Psoas muscle (tissue), 8 donors: ENCODE results near the gene LRP5. TPM values are rescaled to one million over a fixed set of nuclear protein-coding genes. Genes with fewer than 3 reads are reported as not detected.
"Not testable (repeated sequence)": the region's sequence is repeated elsewhere in the genome, so short reads cannot be mapped to it uniquely, and the experiment has no call there.

Experiments used
- ATAC-seq, 4 donors: fragments of 200-7000 bp; cut with Tn5 transposase; one replicate each; pipeline ENCODE4 v1.9.1; 2020; ENCODE audit warnings: moderate library complexity in 3 of 4, mild to moderate bottlenecking in 2 of 4
- DNase-seq, 2 donors: peaks; one replicate each; pipeline ENCODE4 v3.0.0-alpha.2; 2020
- H3K27ac ChIP-seq: fragments of 200-600 bp; one replicate; pipeline ENCODE4 v1.8.0; 2022
- H3K27me3 ChIP-seq, 3 donors: fragments of 200-600 bp in 1 of 3; one replicate each; pipeline versions ENCODE4 v1.6.1 to v1.8.0; 2013 to 2022; ENCODE audit warnings: low read length in 2 of 3, mild to moderate bottlenecking in 2 of 3, moderate library complexity in 1 of 3; ENCODE audit not compliant: insufficient read depth in 3 of 3
- H3K36me3 ChIP-seq, 2 donors: fragments of 200-600 bp in 1 of 2; one replicate each; pipeline versions ENCODE4 v1.6.1 to v1.8.0; 2013 to 2022; ENCODE audit warnings: low read depth in 1 of 2, mild to moderate bottlenecking in 1 of 2, moderate library complexity in 1 of 2; ENCODE audit not compliant: insufficient read depth in 1 of 2
- H3K4me1 ChIP-seq: fragments of 200-600 bp; one replicate; pipeline ENCODE4 v1.8.0; 2022
- H3K4me3 ChIP-seq: fragments of 200-600 bp; one replicate; pipeline ENCODE4 v1.8.0; 2022; ENCODE audit warnings: mild to moderate bottlenecking
- H3K9me3 ChIP-seq: fragments of 200-600 bp; one replicate; pipeline ENCODE4 v1.8.0; 2022
- CTCF ChIP-seq: fragments of 200-600 bp; IDR thresholded peaks from one replicate; pipeline ENCODE4 v1.8.0; 2022; ENCODE audit warnings: antibody characterized with exemption
- WGBS, 3 donors: extraction: QIAGEN DNeasy Blood & Tissue Kit; methylation state at CpG; one replicate each; pipeline versions ENCODE4 v1.1.6 to v1.1.7; 2013; 5-methylcytosine and 5-hydroxymethylcytosine counted together
- intact Hi-C, 2 donors: fragments of 100-400 bp; cut with DNase I; formaldehyde crosslinking; loops; one replicate each; pipeline versions ENCODE4 v1.11.0 to v1.14.2; 2022
- polyA plus RNA-seq, 3 donors: library from polyadenylated mRNA; stranded (reverse); fragments of 200-250 nt; gene quantifications; one replicate each; pipeline ENCODE4 v1.2.3, GENCODE V29; 2013
- total RNA-seq, 4 donors: library from RNA; stranded (reverse); fragmentation: NEBNext Ultra II Directional in 2 of 4; extraction: Animal tissue kit (Norgen Biotek cat#: 25700) in 2 of 4; gene quantifications; one replicate each; pipeline versions ENCODE4 v1.2.1 to v1.2.4, GENCODE V29; 2021 to 2023
- donor health status: healthy with polysubstance abuse.
- donor health status: DM: no; HTN: no; CAD: no; lungs with moderate emphysema.
- donor health status: Bipolar disorder and iron deficiency.
- donor health status: healthy.
- donor health status: DM: yes; HTN: yes; CAD: no.
- donor health status: DM: no; HTN: no; CAD: no.
- donor health status: DM: no; HTN: no; CAD: no.
- donor health status: DM: yes; HTN: yes; CAD: no.

Gene LRP5
- total and polyA plus RNA-seq, 7 donors = 5.3 to 19.2 (median 16.7) TPM

- H3K27ac ChIP-seq = no peak overlapping the region
- ATAC-seq (no peak), DNase-seq (no peak)
- no peaks in the 10 kb centered on the region for H3K36me3 ChIP-seq
- H3K9me3 ChIP-seq = no peaks in the 10 kb centered on the region
- TF ChIP-seq CTCF = no peak
- intact Hi-C loops = no loop called here
- H3K27me3 ChIP-seq = no peaks in the 10 kb centered on the region
- 84 to 90% (median 88%) methylated on average over 5 of the region's 5 CpGs for WGBS, 3 donors
- no peak overlapping the region for H3K4me3 ChIP-seq
- H3K4me1 ChIP-seq = no peaks in the 10 kb centered on the region
These were observed 32.7 kb upstream of the LRP5 start for GRCh38 chr11:68279676-68280075.

- peak in 1 of 4 donors; percentile 13 for ATAC-seq
- H3K27me3 ChIP-seq = no peaks in the 10 kb centered on the region
- H3K36me3 ChIP-seq = no peaks in the 10 kb centered on the region
- H3K9me3 ChIP-seq = no peaks in the 10 kb centered on the region
- H3K4me3 ChIP-seq = no peak overlapping the region
- no peaks in the 10 kb centered on the region for H3K4me1 ChIP-seq
- intact Hi-C loops = no loop called here
- no peak overlapping the region for H3K27ac ChIP-seq
- WGBS, 3 donors = 58 to 66% (median 59%) methylated on average over 15 of the region's 15 CpGs
- no peak for DNase-seq
- no peak for TF ChIP-seq CTCF
These were observed 30.1 kb upstream of the LRP5 start for GRCh38 chr11:68282141-68282860.

- no peak overlapping the region for H3K27ac ChIP-seq
- no peaks in the 10 kb centered on the region for H3K27me3 ChIP-seq
- H3K4me3 ChIP-seq = no peak overlapping the region
- no peak for TF ChIP-seq CTCF
- H3K4me1 ChIP-seq = no peaks in the 10 kb centered on the region
- no peaks in the 10 kb centered on the region for H3K9me3 ChIP-seq
- H3K36me3 ChIP-seq = no peaks in the 10 kb centered on the region
- intact Hi-C loops = no loop called here
- no peak for DNase-seq
- WGBS, 3 donors = 83 to 86% (median 86%) methylated on average over 14 of the region's 14 CpGs
- no peak for ATAC-seq
These were observed 29.5 kb upstream of the LRP5 start for GRCh38 chr11:68282861-68283230.

GRCh38 chr11:68284588-68284987, 27.8 kb upstream of the LRP5 start:
- H3K9me3 ChIP-seq, H3K4me1 ChIP-seq, H3K27me3 ChIP-seq, H3K36me3 ChIP-seq, intact Hi-C loops, H3K4me3 ChIP-seq, DNase-seq, ATAC-seq, H3K27ac ChIP-seq: not testable (repeated sequence)
- 94 to 95% (median 95%) methylated on average over 3 of the region's 3 CpGs for WGBS, 3 donors

GRCh38 chr11:68287419-68287818, 25.0 kb upstream of the LRP5 start:
- no peak for TF ChIP-seq CTCF
- Histone ChIP-seq H3K27me3 (no peaks in the 10 kb centered on the region), H3K4me1 (no peaks in the 10 kb centered on the region), H3K9me3 (no peaks in the 10 kb centered on the region), H3K4me3 (no peak overlapping the region), H3K36me3 (no peaks in the 10 kb centered on the region), H3K27ac (no peak overlapping the region)
- no peak for ATAC-seq
- 71 to 89% (median 83%) methylated on average over 8 of the region's 8 CpGs for WGBS, 3 donors
- intact Hi-C loops = no loop called here
- no peak for DNase-seq
